Neural progenitor cell (in vitro differentiated cells): ENCODE results near the gene ALDH6A1.

Experiments used
- EZH2 ChIP-seq: fragments of 200-600 bp; sonication (generic); IDR thresholded peaks from 2 replicates; pipeline ENCODE4 v1.6.1; 2017; ENCODE audit warnings: antibody characterized with exemption, mild to moderate bottlenecking, moderate library complexity
- TF ChIP-seq, protein P1 (sequence below): fragments of 200-600 bp; sonication (generic); IDR thresholded peaks from 2 replicates; pipeline ENCODE4 v1.5.1; 2017; ENCODE audit warnings: antibody characterized with exemption, mild to moderate bottlenecking

DNA sequence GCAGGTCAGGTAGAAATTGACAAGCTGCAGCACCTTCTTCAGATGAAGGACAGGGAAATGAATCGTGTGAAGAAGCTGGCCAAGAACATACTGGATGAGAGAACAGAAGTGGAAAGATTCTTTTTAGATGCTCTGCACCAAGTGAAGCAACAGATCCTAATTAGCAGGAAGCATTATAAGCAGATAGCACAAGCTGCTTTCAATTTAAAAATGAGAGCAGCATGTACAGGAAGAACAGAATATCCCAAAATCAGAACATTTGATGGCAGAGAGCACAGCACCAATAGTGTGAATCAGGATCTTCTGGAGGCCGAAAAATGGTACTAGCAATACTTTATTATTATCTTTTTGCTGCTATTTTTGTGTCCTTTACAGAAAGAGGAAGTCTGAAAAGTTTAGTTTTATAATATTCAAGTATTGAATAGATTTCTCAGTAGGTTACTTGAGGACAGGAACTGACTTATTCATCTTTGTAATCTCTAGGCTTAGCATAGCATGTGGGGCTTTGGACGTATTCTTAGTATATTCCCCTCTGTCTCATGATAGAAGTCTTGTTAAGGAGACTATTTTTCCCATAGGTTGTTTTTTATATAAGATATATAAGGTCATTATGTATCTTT is 34.3 kb downstream of the ALDH6A1 start:
- TF ChIP-seq, protein P1, sequence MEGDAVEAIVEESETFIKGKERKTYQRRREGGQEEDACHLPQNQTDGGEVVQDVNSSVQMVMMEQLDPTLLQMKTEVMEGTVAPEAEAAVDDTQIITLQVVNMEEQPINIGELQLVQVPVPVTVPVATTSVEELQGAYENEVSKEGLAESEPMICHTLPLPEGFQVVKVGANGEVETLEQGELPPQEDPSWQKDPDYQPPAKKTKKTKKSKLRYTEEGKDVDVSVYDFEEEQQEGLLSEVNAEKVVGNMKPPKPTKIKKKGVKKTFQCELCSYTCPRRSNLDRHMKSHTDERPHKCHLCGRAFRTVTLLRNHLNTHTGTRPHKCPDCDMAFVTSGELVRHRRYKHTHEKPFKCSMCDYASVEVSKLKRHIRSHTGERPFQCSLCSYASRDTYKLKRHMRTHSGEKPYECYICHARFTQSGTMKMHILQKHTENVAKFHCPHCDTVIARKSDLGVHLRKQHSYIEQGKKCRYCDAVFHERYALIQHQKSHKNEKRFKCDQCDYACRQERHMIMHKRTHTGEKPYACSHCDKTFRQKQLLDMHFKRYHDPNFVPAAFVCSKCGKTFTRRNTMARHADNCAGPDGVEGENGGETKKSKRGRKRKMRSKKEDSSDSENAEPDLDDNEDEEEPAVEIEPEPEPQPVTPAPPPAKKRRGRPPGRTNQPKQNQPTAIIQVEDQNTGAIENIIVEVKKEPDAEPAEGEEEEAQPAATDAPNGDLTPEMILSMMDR = no peak
- TF ChIP-seq EZH2 = no peak
